Stimulated activated CD8-positive, alpha-beta memory T cell treated with anti-CD3 and anti-CD28 coated beads, Interleukin-12 subunit alpha, Interleukin-12 subunit beta, amount 100 ng/mL, for 1 hour (primary cell): ENCODE data around the gene LAMA3.

Experiments used
- DNase-seq: peaks from one replicate; pipeline ENCODE4 v3.0.0-alpha.2; 2020; ENCODE audit warnings: low read depth

Gene LAMA3

DNA sequence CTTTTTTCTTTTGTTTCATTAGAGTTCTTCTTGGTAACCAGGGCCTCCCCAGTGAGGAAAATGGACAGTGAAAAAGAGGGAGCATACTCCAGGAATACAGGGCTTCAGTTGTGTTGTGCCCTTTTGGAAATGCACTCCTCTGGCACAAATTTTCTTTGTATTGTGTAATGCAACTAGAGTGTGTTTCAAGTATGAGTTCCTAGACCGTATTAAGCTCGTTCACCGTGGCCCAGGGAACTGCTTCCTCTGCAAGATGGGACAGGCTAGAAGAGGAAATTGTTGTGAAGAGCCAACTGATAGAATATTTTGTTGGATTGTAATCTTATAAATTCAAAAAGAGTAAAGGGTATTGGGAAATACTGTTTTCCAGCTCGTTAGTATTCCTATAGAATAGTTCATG is 188.1 kb downstream of the LAMA3 start:
- no peak for DNase-seq

DNA sequence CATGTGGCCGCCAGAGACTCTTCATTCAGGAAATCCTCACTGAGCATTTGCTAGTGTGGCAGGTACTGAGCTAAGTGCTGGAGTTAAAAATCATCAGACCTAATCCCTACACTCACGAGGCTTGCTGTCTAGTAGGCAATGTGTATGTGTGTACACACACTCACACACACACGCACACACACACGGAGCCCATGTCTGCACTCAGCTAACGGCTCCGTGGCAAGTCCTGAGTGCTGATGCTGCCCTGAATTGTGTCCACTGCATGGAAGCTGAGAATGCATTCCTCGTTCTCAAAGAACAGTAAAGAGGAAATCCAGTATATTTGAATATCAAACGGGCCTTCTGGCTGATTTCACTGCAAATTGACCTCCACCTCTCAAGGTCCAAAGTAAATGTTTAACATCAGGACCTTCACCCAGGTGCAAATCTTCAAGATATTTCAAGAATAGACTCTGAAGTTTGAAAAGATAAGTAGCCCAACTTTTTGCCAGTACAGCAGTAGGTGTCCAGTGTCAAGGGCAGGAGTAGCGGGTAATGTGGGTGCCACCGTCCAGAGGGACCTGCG is 189.2 kb downstream of the LAMA3 start:
- no peak for DNase-seq

DNA sequence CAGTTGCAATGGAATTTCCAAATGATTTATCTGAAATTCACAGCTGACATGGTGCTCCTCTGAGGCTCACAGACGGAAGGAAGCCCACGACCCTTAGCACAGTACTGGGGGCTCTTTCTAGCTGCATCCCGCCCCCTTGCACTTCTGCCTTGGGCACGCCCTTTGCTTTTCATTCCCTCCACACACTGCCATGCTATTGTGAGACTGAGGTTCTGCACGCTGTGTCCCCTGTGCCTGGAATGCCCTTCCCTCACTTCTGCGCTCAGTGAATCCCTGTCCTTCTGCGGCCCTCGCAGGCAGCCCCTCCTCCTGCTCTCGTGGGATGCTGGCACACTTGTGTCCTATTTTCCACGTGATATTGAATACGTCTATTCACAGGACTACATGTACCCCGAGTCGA is 189.9 kb downstream of the LAMA3 start:
- no peak for DNase-seq

DNA sequence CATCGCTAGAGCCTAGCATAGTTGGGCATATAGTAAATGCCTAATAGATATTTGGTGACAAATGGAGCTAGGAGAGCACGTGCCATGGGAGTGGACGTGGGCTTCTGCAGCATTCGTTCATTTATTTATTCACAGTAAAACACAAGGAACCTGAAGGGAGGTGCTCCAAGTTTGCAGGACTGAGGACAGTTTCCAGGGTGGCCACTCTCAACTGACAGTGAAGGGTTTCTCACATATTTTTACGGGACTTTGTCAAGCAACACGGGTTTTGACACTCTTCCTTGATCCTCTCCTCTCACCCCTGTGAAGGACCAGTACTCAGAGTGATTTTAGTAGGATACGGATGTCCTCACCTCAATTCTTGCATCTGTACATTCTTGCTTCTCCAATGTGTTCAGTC is 190.3 kb downstream of the LAMA3 start:
- no peak for DNase-seq

DNA sequence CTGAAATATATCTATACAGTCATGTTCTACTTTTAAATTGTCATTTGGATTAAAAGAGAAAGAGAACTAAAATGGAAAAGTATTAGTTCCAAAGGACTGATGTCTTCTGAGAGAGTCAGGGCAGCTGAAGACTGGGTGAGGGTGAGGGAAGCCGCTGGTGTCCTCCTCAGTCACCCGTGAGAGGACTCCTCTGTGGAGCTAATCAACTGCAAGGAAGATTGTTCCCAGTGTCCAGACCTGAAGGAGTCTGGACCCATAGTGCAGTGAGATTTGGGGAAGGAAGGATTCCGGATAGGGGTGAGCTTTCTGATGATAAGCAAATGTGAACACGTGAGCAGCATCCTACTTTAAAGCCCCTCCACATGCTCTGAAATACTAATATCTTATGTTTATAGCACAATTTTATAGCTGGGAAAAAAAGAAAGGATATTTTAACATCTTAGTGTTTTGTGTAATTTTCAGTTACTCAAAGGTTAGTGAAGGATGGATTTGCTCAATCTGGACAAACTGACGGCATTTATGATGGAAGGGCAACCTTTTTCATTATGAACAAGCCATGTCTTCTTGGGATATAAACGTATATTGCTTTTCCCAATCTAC is 190.8 kb downstream of the LAMA3 start:
- DNase-seq = no peak

DNA sequence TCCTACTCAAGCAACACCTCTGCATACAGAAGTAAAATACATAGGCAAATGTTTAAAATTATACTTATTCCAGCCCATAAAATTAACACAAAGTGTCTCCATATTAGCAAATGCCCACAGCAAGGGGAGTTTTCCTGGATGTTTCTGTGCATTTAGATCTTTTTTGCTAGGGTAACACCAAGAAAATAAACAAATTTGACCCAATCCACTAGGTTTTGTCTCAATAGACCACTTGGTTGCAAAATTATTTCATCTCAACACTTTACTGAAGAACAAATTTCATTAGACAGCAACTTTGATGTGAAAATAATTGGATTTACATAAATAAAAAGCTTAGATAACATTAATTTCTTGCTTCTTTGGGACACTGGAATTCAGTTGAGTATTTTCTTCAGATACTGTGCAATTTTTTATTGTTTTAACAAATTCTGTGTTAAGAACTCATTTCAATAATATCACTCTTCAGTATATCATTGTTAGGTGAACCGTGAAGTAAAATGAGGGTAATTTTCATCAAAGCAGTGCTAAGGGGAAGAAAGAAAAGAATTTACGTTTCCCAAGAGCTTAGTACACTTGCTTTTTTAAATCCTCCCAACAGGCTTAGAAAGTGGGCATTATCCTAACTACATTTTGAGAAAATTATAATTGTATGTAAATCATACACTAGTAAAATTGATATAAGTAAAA is 191.8 kb downstream of the LAMA3 start:
- DNase-seq = no peak

DNA sequence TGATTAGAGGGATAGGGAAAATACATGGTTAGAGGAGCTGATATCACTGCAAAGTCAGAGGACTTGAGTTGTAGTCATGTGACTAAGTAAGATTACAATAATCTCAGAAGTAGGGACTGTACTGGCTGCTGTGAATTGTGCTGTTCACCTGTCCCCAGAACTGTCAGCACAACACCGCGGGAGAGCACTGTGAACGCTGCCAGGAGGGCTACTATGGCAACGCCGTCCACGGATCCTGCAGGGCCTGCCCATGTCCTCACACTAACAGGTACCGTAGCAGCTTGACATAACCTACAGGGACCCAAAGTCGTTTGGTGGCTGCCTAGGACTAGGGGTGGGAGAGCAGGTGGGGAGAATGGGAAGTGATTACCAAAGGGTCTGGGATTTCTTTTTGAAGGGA is 192.5 kb downstream of the LAMA3 start:
- DNase-seq = no peak

DNA sequence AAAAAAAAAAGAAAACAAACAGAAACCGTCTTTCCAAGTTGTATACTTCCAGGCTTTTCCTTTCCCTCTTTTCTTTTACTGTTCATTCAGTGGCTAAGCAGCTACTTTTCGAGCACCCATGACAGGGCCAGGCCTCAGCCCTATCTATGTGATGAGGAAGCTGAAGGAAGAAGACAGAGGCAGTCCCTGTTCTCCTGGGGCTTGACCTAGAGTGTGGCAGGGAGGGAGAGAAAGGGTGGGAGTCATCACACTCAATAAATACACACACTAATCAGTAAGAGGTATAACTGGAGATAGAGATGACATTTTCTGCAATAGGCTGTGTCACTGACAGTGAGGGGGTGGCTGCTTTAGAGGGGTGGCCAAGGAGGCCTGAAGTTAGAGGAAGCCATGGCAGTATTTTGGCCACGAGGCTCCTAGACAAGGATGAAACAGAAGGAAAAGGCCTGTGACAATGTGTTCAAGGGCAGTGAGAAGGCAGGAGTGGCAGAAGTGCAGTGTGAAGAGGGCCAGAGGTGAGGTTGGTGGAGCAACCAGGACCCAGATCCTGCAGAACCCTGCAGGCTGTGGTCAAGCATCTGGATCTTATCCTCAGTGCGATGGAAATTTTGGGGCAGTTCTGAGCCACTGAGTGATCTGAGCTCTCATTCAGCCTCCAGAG is 193.5 kb downstream of the LAMA3 start:
- no peak for DNase-seq

DNA sequence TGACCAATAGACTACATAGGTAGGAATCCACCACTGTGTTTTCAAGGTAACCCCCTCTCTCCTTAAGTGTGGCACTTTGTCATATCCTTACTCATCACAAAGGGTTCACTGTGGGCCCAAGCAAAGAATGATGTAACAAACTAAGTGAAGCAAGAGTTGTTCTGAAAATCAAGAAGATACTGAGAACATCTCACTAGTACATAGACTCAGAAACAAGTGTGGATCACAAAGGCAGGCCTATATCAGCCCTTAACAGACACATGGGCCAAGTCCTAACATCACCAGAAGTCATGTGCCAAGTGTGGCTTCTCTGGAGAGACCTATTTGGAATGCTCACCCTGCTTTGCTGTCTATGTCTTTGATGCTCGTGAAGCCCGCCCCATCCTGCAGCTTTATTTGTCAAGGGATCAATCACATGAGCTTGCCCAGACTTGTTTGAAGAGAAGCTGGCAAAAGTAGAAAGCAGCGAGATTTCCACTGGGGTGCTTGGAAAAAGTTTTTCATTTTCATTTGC is 194.1 kb downstream of the LAMA3 start:
- no peak for DNase-seq

DNA sequence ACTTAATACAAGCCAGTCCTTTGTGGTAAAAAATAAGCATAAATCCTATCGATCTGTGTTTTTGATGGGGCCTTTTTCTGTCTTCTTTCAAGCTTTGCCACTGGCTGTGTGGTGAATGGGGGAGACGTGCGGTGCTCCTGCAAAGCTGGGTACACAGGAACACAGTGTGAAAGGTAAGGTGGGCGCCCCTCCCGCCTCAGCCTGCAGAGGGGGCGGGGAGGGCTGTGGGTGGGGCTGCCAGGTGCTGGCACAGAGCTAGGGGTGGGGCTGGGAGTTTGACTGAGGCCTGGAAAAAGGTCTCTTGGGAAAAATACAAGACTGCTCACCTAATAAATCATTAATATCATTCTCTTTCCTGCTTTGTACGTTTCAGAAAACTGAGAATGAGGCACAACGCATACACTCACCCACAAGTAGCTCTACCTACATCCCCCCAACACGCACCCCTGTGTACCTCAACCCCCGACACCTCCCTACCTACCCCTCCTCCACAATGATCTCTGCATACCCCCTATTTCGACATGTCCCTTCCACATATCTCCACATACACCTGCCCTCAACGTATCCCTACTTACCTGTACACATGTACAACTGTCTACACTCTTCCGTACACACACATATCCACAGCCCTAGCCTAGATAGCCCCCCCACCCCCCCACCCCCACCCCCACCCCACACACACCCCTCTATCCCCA is 195.6 kb downstream of the LAMA3 start:
- DNase-seq = no peak

DNA sequence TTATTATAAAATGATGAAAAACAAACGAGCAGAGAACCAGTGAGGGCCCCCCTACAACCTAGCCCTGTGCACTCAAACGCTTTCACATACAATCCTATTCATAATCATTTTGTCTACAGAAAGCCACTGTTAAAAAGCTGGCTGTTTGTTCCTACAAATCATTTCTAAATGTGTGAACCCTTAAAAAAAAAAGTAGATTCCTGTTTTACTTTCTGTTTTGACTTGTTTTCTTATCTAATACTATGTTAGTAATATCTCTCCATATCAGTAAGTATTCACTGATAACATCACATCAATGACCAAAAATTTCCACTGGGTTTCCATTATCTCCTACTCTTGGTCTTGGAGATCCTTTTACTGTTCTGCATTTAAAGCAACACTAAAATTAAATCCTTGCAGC is 196.5 kb downstream of the LAMA3 start:
- DNase-seq = no peak

DNA sequence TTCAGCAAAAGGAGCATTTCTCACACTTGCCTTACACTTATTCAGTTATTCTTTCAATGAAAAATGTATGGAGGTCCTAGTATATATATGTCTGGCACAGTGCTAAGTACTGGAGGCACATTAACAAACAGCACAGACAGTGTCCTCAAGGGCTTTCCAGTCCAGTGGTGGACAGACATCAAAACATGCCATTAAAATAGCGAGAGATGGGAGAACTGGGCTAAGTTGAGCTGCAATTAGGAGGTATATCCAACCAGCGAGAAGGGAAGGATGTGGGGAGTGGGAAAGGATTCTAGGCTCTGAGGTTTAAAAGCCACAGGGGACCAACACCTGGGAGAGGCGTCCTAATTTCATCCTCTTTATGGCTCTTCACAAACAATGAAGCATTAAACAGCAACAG is 197.8 kb downstream of the LAMA3 start:
- no peak for DNase-seq

DNA sequence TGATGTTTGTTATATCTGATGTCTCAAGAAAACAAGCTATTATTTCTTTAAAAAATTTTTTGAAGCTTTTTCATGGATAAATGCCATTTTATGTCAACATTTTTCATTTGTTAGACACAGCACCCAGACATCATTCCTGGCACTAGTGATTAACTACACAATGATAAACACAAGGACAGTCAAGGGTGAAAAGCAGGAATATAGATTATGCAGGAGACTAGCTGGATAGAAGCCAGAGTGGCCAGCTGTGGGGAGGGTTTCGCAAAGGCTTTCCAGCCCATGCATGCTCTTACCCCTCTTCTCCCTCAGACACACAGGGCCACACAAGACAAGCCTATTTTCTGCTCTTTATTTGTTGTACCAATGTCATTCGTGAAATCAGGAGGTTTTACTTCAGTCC is 198.2 kb downstream of the LAMA3 start:
- no peak for DNase-seq

DNA sequence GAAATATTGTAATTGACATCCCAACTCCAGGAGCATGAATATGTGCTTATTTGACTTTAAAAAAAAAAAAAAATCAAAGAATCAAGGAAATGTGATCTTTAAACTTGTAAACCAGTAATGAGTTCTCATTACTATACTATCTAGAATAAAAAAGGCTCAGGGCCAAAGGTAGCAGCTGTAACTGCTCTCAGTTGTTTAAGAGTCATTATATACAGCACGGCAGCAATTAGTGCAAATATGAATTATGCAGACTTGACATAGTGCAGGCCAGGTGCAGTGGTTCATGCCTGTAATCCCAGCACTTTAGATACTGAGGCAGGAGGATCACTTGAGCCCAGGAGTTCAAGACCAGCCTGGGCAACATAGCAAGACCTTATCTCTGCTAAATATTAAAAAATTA is 199.6 kb downstream of the LAMA3 start:
- no peak for DNase-seq

DNA sequence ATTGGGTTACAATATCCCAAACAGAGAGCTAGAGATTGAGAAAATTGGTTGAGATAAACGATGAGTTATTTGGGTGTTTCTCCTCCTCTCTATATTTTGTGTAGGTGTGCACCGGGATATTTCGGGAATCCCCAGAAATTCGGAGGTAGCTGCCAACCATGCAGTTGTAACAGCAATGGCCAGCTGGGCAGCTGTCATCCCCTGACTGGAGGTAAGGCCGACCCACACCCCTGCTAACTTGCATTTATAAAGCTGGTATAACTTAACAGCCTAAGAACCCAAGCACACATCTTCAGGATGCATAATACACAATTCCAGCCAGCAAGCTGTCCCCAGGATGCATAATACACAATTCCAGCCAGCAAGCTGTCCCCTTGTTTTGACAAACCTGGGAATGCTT is 200.7 kb downstream of the LAMA3 start:
- DNase-seq = no peak

DNA sequence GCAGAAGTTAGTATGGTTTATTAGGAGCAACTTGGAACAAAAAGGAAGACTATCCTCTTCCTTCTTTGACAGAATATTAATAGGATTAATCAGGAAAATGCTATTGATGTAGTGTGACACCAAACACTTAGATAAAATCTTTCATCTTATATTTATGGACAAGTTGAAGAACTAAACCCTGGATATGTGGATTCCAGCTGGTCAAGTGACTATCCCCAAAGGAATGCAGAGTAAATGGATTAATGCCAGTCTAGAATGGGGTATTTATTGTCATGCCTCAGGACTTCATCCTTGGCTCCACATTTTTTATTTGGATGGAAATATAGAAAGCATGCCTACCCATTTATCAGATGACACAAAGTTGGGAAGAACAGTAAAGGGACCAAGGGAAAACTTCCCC is 201.3 kb downstream of the LAMA3 start:
- DNase-seq = no peak

DNA sequence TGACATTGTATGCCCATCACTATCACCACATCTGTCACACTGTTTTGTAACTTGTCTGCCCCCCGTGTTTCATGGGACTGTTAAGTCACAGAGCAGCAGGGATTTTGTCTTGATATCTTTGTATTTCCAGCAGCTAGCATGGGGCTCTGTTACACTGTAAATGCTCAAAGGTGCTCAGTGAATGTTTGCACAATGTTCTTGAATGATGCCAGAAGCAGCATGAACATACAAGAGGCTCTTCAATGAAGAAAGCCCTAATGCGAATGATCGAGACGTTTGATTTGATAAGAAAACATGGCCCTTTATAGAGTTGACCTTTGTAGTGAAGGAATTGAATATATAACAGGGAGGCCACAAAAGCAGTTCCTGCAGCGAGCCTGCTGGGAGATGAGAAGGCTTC is 204.4 kb downstream of the LAMA3 start:
- DNase-seq = no peak

DNA sequence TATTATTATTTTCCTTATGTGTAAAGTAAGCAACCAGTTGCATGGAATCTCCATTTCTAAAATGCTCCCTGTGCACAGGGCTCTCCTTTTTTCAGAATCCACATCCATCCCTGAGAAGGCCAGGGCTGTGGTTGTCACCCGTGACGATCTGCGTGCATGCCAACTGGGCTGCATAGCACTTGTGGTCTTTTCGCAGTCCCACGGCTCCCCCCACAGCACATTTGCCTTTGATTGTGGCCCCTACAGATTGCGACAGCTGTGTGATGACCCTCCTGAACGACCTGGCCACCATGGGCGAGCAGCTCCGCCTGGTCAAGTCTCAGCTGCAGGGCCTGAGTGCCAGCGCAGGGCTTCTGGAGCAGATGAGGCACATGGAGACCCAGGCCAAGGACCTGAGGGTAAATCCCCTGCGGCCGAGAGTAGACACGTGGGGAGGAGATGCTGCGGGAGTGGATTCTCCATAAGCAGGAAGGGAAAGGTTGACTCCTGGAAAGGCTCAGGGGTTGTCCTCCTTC is 205.5 kb downstream of the LAMA3 start:
- DNase-seq = no peak

DNA sequence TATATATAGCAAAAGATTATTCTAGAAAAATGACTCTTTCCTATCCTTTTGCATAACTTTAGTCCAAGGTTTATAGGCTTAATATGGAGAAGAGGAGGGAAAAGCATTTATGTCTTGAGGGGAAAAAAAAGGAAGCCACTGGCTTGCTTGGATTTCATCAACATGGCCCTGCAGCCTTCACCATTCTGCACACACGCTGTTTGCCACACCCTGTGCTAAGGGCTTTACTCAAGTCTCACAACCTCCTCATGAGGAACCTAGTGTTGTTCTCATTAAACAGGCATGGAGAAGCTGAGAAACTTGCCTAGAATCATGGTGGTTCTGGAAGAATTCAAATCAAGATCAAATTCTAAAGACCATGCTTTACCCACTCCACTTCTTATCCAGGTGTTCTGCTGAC is 208.0 kb downstream of the LAMA3 start:
- no peak for DNase-seq

DNA sequence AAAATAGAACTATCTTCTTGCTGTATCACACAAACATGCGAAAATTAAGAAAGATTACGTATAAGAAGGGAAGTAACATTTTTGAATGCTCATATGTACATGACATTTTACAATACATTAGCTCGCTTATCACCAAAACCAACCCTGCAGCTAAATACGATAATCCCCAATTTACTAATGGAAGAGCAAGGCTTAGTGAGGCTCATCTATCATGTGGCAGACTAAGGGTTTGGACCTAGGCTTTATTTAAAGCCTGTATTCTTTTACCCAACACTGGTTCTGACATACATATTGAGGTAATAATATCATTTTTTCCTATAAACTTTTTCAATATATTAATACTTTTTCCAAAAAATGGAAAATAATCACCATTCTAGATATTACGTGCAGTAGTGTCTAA is 208.5 kb downstream of the LAMA3 start:
- DNase-seq = no peak

DNA sequence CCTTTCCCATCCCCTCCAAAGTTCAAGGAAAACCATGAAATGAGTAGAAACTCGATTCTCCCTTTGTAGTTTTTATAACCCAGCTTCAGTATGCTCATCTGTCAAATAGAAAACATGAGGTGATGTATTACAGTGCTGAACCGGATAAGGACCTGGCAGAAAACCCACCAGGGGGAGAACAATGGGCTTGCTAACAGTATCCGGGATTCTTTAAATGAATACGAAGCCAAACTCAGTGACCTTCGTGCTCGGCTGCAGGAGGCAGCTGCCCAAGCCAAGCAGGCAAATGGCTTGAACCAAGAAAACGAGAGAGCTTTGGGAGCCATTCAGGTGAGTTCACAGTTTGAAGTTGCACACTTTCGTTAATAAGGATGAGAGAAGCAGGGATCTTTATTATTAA is 211.7 kb downstream of the LAMA3 start:
- no peak for DNase-seq

DNA sequence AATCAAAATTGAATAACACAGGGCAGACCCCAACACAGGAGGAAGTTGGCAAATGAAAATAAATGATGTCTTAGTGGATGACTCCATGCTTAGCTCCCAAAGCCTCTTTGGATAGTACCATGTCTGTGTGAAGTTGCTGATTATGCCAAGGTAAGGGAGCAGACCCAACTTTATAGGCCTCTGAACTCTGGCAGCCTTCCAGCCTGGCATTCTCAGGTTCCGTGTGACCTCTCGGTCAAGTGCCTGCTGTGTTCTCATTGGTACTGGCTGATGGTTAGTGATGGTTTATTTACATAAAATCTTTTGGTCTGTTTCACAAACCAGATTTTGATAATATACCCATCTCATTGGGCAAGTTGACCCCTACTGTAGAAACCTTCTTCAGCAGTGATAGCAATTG is 213.1 kb downstream of the LAMA3 start:
- no peak for DNase-seq
